ENCODE data around the gene RTP3. TPM values are rescaled to one million over a fixed set of nuclear protein-coding genes. Genes with fewer than 3 reads are reported as not detected.

The RTP3 gene
- total and polyA plus RNA-seq, 4 donors, result 1.0 to 61.7 (median 26.6) TPM

GRCh38 chr3:46516521-46516920 is 18.7 kb downstream of the RTP3 start (continued):
- no peak for TF ChIP-seq EGR1 (IDR thresholded peaks at IDR 0.05; ENCODE audit: low read depth in 2 of 2)
- no peak for TF ChIP-seq JUND (IDR thresholded peaks at IDR 0.05)
- no peak for TF ChIP-seq RXRA (IDR thresholded peaks at IDR 0.05)
- TF ChIP-seq, protein P1, sequence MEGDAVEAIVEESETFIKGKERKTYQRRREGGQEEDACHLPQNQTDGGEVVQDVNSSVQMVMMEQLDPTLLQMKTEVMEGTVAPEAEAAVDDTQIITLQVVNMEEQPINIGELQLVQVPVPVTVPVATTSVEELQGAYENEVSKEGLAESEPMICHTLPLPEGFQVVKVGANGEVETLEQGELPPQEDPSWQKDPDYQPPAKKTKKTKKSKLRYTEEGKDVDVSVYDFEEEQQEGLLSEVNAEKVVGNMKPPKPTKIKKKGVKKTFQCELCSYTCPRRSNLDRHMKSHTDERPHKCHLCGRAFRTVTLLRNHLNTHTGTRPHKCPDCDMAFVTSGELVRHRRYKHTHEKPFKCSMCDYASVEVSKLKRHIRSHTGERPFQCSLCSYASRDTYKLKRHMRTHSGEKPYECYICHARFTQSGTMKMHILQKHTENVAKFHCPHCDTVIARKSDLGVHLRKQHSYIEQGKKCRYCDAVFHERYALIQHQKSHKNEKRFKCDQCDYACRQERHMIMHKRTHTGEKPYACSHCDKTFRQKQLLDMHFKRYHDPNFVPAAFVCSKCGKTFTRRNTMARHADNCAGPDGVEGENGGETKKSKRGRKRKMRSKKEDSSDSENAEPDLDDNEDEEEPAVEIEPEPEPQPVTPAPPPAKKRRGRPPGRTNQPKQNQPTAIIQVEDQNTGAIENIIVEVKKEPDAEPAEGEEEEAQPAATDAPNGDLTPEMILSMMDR (IDR thresholded peaks at IDR 0.05; ENCODE audit: low read depth, low read length, missing input control), result no peak
- no peak for TF ChIP-seq ATF3 (IDR thresholded peaks at IDR 0.05)
- TF ChIP-seq SP1 (IDR thresholded peaks at IDR 0.05), result no peak
- no peak for TF ChIP-seq YY1 (IDR thresholded peaks at IDR 0.05)

DNA sequence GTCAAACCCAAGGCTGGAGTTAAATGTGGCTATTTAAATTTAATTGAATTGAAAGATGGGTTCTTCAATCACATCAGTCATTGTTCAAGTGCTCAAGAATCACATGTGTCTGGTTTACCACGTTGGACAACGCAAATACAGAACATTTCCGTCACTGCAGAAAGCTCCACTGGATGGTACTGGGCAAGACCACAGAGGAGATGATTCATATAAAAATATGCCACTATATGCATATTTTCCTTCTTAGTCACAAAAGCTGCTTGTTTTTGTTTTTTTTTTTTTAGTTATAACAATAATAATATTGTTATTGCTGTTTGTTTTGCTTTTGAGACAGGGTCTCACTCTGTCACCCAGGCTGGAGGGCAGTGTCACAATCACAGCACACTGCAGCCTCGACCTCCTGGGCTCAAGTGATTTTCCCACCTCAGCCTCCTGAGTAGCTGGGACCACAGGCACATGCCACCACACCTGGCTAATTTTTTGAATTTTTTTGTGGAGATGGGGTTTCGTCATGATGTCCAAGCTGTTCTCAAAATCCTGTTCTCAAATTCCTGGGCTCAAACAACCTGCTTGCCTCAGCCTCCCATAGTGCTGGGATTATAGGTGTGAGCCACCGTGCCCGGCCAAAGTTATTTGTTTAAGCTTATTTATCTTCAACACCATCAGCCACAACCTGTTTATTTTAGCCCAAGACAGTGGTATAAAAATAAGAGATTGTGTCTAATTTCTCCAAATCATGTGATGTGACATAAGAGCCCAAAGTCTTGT is 19.4 kb downstream of the RTP3 start:
- no peak for DNase-seq (ENCODE audit: low spot score)
- H3K27me3 ChIP-seq (ENCODE audit: control insufficient read depth in 4 of 4, insufficient read depth in 4 of 4, low read length in 3 of 4), result no peaks in the 10 kb centered on the region
- H3K36me3 ChIP-seq (ENCODE audit: control insufficient read depth in 4 of 4, insufficient read depth in 3 of 4, low read depth in 1 of 4, low read length in 3 of 4), result peaks cover 0 to 3% (median 2%) of the 10 kb centered on the region in 4 donors
- no peak overlapping the region for H3K9ac ChIP-seq (ENCODE audit: low read depth in 1 of 2, low read length in 2 of 2)
- 91% methylated on average over 7 of the region's 7 CpGs for WGBS
- no peak overlapping the region for H3K4me3 ChIP-seq (ENCODE audit: low read depth in 1 of 3, low read length in 3 of 3)
- no peak for TF ChIP-seq HNF4G (IDR thresholded peaks at IDR 0.05)
- no peak for TF ChIP-seq JUND (IDR thresholded peaks at IDR 0.05)
- no peak for TF ChIP-seq NR2F2 (IDR thresholded peaks at IDR 0.05)
- TF ChIP-seq REST (IDR thresholded peaks at IDR 0.05), result no peak
- TF ChIP-seq RXRA (IDR thresholded peaks at IDR 0.05), result no peak
- no peak for TF ChIP-seq FOXA1 (IDR thresholded peaks at IDR 0.05)
- no peak for TF ChIP-seq FOXA2 (IDR thresholded peaks at IDR 0.05)
- TF ChIP-seq SP1 (IDR thresholded peaks at IDR 0.05), result no peak
- no peak for TF ChIP-seq ZBTB33 (IDR thresholded peaks at IDR 0.05)
- no peak for TF ChIP-seq HNF4A (conservative IDR thresholded peaks at IDR 0.05)
- TF ChIP-seq YY1 (IDR thresholded peaks at IDR 0.05), result no peak
- TF ChIP-seq MAX (IDR thresholded peaks at IDR 0.05), result no peak
- H3K27ac ChIP-seq (ENCODE audit: low read depth in 1 of 2, low read length in 2 of 2), result no peak overlapping the region
- H3K9me3 ChIP-seq (ENCODE audit: control insufficient read depth in 4 of 4, low read length in 3 of 4), result no peaks in the 10 kb centered on the region
- no peaks in the 10 kb centered on the region for H3K4me1 ChIP-seq (ENCODE audit: control insufficient read depth in 4 of 4, insufficient read depth in 4 of 4, low read length in 3 of 4)

Measured in liver (tissue), 9 donors.